Left colon (tissue), 2 donors: ENCODE results near the gene C4A. TPM values are rescaled to one million over a fixed set of nuclear protein-coding genes. Genes with fewer than 3 reads are reported as not detected.

Source experiments
- ATAC-seq: fragments of 200-7000 bp; cut with Tn5 transposase; one replicate; pipeline ENCODE4 v1.9.1; 2020; ENCODE audit warnings: mild to moderate bottlenecking, moderate library complexity
- DNase-seq, 2 donors: peaks; one replicate each; pipeline ENCODE4 v3.0.0-alpha.2; 2020
- intact Hi-C, 2 donors: fragments of 100-400 bp; cut with DNase I in 1 of 2; cut with micrococcal nuclease in 1 of 2; formaldehyde crosslinking; loops; one replicate each; pipeline versions ENCODE4 v1.11.2 to v1.14.0; 2022; cut with DNase I, micrococcal nuclease
- total RNA-seq, 2 donors: library from RNA; stranded (reverse); fragmentation: NEBNext Ultra II Directional; extraction: Animal tissue kit (Norgen Biotek cat#: 25700); gene quantifications; one replicate each; pipeline ENCODE4 v1.2.1, GENCODE V29; 2021
- donor health status: DM: no; HTN: no; CAD: no.
- donor health status: DM: yes; HTN: yes; CAD: no.

The C4A gene
- total RNA-seq, 2 donors from 2014 or later: 4.1 to 40.0 TPM

DNA sequence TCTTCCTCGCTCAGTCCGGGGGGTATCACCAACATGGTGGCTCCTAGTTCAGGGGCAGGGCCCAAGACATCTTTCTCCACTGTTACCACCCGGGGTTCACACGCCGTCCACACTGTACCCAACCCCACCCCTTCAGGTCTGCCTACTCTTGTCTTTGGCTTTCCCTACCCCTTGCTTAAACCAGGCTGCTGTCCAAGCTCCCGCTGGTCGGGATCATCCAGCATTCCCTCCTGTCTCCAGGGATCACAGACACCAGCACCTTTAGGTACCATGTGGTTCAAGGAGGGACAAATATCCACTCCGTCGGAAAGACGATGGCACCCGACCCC, 23.5 kb upstream of the C4A start:
- intact Hi-C loops: no loop called here
- ATAC-seq (peak; percentile 14), DNase-seq (no peak)

DNA sequence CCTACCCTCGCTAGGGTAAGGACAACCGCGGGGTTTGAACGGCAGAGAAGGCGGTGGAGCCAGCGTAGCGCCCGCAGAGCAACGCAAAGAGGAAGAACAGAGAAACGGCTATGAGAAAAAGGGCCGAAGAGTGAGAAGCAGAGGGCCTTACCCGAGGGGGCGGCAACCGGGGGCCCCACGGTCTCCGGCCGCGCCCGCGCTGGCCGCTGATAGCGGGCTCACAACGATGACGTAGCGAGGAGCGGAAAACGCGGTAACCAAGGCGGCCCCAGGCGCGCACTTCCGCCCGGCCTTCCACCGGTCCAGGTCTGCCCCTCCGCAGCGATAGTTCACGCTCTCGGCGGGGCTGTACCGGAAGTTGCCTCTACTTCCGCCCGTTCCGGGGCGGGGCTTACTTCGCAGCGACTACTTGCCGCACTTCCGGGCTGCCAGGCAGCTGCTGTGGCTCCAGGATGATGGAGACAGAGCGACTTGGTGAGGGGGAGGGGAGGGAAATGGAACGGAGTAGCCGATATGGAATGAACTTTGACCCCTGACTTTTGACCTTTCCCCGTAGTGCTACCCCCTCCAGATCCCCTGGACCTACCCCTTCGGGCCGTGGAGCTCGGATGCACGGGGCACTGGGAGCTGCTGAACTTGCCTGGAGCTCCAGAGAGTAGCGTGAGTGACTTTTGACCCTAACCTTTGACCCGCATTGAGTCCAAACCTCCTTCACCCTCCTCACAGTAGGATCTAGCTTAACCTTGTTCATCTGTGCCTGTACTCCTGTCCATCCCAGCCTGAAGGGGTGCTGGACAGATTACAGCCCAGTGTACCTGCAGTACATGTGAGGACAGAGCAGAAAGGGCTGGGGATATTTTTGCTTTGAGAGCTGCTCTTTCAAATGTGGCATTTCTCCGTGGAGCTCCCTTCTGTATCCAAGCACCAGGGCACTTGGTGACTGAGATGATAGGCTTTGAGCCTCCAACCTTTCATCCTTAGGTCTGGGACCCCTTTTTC, 22.8 kb upstream of the C4A start, which contains the start of the genes NELFE and SKIC2:
TSS of gene NELFE (minus strand) at position 231 of the 999 bp plus-strand sequence. CDS start 525 bp downstream, outside the sequence.
TSS of gene SKIC2 (plus strand) at position 435 of the 999 bp plus-strand sequence. CDS start at position 453, 18 bp downstream.
- ATAC-seq (peak; percentile 99), DNase-seq (peak; percentile 98 to 99)
- intact Hi-C loops: no loop called here

DNA sequence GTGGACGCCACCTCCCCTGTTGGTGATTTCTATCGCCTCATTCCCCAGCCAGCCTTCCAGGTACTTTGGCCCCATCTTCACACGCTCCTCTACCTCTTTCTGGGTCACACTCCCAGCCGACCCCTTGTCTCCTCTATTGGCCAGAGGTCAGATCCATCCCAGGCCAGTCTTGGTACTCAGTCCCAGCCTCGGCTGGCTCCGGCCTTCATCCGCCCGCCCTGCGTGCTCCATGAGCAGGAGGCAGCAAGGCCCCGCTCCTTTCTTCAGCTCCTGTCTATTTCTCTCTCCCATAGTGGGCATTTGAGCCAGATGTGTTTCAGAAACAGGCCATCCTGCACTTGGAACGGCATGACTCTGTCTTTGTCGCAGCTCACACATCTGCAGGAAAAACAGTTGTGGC, 20.2 kb upstream of the C4A start:
- intact Hi-C loops: no loop called here
- no peak for ATAC-seq
- DNase-seq: no peak

DNA sequence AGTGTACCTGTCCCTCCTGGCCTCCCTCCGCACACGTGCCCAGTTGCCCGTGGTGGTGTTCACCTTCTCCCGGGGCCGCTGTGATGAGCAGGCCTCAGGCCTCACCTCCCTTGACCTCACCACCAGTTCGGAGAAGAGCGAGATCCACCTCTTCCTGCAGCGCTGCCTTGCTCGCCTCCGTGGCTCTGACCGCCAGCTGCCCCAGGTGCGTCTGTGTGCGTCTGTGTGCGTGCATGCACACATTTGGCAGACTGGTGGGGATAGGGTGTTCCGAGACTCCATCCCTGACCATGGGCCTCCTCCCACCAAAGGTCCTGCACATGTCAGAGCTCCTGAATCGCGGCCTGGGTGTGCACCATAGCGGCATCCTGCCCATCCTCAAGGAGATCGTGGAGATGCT, 17.9 kb upstream of the C4A start:
- ATAC-seq: no peak
- no peak for DNase-seq
- intact Hi-C loops: no loop called here

DNA sequence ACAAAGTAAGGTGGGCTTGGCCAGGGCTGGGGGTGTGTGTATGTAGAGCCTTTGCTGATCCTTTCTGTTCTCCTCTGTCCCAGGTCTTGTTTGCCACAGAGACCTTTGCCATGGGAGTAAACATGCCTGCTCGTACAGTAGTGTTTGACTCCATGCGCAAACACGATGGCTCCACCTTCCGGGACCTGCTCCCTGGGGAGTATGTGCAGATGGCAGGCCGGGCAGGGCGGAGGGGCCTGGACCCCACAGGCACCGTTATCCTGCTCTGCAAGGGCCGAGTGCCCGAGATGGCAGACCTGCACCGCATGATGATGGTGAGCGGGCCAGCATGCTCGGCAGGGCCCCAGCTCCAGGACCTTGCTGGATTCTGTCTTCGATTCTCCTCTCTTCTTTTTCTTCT, 16.2 kb upstream of the C4A start:
- ATAC-seq (no peak), DNase-seq (no peak)
- intact Hi-C loops: no loop called here

DNA sequence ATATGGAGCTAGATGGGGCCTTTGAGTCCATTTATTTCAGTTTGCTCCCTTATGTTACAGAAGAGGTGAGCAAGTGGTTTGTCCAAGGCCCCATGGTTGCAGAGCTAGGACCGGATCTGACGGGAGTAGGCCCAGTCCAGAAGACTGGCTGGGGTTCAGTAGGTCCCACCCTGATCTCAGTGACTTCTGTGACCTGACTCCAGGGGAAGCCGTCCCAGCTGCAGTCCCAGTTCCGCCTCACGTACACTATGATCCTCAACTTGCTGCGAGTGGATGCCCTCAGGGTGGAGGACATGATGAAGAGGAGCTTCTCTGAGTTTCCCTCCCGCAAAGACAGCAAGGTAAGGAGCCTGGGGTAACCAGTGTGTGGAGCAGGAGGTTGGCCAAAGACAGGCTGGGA, 15.4 kb upstream of the C4A start:
- ATAC-seq (no peak), DNase-seq (no peak)
- intact Hi-C loops: no loop called here

DNA sequence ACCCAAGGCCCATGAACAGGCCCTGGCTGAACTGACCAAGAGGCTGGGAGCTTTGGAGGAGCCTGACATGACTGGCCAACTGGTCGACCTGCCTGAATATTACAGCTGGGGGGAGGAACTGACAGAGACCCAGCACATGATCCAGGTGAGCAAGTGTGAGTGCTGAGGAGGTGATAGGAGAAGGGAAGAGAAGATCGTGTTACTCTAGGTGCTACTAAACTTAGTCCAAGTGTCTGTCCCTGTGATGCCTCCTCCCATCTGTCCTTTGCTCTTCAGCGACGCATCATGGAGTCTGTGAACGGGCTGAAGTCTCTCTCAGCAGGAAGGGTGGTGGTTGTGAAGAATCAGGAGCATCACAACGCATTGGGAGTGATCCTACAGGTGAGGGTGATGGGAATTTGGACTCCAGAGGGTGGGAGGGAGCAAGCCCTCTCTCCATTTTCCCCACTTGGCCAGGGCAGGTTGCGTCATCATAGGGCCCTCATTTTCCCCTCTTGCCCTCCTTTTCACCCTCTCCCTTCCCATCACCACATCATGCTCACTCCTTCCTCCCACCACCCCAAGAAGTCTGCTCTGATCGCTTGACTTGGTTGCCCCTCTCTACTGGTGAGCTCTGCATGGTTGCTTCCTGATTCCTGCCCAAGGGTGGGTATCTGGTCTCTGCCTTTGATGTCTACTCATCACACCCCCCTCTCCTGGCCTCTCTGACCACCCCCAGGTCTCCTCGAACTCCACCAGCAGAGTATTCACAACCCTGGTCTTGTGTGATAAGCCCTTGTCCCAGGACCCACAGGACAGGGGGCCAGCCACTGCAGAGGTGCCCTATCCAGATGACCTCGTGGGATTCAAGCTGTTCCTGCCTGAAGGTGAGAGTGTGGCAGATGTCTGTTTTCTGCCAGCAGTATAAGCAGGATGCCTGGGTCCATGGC, 14.6 kb upstream of the C4A start:
- no peak for DNase-seq
- intact Hi-C loops: no loop called here
- no peak for ATAC-seq

DNA sequence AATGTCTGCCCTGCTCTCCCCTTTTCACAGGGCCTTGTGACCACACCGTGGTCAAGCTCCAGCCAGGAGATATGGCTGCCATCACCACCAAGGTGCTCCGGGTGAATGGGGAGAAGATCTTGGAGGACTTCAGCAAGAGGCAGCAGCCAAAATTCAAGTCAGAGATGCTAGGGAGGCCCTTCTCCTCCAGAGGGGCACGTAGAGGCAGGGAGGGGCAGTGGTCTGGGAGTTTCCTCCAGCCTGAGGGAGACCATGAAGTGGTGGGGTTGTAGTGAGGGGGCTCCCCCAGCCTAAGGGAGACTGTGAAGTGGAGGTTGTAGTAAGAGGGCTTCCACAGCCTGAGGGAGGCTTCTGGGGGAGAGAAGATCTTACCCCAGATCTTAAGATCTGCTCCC, 13.9 kb upstream of the C4A start:
- ATAC-seq (no peak), DNase-seq (no peak)
- intact Hi-C loops: no loop called here

DNA sequence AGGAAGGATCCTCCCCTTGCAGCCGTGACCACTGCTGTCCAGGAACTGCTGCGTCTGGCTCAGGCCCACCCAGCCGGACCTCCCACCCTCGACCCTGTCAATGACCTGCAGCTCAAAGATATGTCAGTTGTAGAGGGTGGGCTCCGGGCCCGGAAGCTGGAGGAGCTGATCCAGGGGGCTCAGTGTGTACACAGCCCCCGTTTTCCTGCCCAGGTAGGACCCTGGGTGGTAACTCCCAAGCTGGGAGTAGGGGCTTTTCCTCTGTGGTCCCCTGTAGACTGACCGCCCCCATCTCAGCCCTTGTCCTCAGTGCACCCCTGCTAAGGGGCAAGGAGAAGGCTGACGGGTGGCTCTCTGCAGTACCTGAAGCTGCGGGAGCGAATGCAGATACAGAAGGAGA, 13.5 kb upstream of the C4A start:
- ATAC-seq (no peak), DNase-seq (no peak)
- intact Hi-C loops: no loop called here

DNA sequence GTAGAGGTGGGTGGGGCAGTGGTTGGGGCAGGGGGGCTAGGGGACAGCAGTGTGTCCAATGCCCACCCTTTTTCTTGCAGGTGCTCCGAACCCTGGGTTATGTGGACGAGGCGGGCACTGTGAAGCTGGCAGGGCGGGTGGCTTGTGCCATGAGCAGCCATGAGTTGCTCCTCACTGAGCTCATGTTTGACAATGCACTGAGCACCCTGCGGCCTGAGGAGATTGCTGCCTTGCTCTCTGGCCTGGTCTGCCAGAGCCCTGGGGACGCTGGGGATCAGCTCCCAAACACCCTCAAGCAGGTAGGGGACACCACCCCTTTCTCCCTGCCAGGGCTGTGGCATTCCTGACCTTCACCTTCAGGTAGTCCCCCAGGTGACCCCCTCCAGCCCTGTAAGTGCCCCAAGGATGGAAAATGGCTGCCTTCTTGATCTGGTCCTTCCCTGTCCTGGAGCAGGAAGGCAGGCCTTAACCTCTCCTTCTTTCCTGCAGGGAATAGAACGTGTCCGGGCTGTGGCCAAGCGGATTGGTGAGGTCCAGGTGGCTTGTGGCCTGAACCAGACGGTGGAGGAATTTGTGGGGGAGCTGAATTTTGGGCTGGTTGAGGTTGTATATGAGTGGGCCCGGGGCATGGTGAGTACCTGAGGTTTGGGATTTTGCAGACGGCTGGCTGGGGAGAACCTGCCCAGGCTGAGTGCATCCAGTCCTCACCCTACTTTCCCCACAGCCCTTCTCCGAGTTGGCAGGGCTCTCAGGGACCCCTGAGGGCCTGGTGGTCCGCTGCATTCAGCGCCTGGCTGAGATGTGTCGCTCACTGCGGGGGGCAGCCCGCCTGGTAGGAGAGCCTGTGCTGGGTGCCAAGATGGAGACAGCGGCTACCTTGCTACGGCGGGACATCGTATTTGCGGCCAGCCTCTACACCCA, 12.8 kb upstream of the C4A start:
- intact Hi-C loops: no loop called here
- no peak for ATAC-seq
- DNase-seq: peak in 1 of 2 donors; percentile 20

DNA sequence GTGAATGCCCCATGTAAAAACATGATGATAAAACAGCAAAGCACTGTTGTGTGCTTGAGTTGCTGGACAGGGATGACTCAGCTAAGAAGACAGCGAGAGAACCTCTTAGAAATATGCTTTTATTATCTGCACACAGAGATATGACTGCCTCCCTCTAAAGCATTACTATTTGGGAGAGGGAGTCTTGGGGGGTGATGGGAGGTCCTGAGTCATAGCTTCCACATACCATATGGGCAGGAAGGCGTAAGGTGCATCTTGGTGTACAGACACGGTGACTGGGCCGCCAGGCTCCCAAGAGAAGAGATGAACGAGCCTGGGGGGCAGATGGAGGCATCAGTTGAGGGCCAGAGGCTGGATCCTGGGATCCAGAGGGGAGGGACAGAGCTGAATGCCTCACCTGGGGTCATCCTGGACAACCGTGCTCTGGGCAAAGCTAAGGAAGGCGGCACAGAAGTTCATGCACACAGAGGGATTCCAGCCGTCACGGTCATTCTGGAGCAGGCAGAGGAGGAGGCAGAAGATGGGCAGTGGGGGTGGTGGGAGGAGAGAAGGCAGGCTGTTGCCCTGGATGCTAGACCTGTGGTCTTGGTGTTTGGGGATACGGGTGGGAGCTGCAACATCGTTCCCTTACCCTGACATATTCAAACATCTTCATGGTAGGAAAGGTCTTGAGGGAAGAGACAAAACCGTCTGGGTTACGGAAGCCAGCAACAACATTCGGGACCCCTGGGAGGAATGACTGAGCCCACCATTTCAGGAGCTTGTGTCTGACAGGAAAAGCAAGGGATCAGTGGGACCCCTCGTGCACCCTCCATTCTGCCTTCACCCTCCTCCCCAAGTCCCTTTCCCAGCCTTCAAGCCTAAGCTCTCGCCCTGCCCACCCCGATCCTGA, 11.9 kb upstream of the C4A start:
- no peak for ATAC-seq
- intact Hi-C loops: no loop called here
- DNase-seq: peak in 1 of 2 donors; percentile 12

DNA sequence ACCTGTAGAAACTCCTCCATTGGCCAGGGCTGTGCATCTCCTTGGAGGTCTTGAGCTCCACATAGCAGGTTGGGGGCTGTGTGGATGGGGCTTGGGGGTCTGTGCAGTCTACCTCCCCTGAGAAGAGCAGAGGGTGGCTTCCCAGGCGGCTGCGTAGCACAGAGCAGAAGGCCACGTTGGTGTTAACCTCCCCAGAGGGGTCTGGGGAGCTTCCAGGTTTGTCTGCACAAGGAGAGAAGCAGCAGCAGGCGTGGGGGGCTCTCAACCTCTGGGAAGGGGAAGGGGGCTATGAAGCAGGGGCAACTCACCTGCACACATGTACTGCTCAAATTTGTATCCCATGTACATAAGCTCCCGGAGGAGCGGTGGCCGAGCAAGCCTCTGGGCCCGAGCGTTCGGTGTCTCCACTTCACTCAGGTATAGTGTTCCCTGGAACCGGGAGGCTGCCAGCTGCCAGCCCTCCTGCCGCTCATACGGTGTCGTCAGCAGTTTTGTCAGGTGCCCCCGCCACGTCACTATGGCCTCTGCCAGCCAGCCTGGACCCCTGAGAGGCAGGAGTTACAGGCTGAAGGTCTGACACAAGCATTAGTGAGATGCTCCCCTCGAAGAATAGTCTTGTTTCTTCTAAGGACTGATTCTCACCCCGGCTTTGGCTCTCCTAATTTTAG, 11.1 kb upstream of the C4A start:
- intact Hi-C loops: no loop called here
- DNase-seq (peak in 1 of 2 donors; percentile 25), ATAC-seq (no peak)

DNA sequence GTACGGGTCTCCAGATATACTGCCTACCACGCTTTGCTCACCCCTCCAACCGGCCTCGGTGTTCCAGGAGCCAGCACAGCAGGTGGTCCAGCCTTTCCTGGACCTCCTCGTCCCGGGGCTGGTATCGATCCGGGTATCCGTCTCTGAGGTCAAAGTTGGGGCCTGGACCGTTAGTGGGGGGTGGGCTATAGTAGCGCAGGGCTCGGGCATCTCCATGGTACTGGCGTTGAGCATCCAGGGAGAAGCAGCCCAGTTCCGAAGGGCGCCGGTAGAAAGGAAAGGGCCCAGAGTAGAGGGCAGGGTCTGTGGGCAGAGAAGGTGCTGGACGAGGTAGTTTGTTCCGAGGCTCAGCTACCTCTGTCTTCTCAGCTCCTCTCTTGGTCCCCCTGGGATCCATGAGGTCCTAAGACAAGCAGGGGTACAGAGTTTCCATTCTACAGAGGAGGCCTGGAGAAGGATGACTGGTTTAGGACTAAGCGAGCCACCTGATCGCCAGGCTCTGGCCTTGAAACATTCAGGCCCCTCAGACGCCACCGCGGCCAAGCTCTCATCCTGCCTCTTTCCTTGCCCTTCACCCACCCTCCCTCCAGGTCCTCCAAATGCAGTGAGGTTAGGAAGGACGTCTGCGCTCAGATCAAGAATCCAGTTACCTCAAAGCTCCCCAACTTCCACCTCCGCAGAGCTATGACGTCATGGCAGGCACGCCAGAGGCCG, 10.4 kb upstream of the C4A start:
- intact Hi-C loops: no loop called here
- DNase-seq: peak; percentile 25 to 26
- ATAC-seq: no peak

DNA sequence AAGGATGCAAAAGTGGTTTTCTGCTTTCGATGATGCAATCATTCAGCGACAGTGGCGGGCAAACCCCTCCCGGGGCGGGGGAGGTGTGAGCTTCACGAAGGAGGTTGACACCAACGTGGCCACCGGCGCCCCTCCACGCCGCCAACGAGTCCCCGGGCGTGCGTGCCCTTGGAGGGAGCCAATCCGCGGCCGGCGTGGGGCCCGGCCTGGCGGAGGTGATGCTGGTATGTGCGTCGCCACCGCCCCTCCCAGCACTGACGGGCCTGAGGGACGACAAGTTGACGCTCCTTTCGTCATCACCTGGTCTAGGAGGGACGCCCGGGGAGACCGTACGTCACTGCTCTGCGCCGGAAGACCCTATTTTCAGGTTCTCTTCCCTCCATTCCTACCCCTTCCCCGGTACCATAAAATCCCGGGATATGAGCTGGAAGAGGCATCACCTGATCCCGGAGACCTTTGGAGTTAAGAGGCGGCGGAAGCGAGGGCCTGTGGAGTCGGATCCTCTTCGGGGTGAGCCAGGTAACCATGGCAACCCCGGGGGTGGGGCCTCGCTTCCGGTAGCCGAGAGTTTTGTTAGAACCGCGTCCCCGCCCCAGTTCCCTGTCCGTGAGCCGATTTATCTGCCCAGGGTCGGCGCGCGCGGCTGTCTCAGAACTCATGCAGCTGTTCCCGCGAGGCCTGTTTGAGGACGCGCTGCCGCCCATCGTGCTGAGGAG, 9.7 kb upstream of the C4A start, which contains the start of gene DXO:
TSS of gene DXO (minus strand) at position 146 of the 716 bp plus-strand sequence. CDS start 463 bp downstream, outside the sequence.
- peak; percentile 93 for ATAC-seq
- peak; percentile 97 to 98 for DNase-seq
- intact Hi-C loops: no loop called here

DNA sequence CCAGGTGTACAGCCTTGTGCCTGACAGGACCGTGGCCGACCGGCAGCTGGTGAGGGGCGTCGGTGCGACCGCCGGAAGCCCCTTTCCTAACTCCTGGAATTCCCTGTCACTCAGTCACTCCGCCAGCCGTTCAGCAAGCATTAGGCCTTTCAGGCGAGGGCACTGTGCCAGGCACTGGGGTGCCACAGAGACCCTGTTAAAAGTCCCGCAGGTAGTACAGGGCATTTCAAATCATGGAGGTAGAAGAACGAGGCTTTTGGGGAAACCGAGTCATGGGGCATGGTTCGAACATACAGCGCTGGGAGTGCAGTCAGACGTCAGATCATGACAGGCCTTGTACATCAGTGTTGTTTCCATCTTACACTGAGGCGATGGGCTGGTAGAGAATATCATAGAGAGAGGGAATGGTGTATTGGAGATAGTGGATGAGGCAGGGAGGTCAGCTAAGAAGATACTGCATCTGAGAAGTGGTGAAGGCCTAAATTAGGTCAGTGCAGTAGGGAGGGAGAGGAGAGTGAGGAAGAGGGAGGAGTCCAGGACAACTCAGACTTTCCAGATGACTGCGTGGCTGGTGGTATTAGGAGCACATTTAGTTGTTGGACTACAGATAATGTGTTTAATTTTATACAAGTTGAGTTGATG, 9.0 kb upstream of the C4A start:
- intact Hi-C loops: no loop called here
- DNase-seq: peak in 1 of 2 donors; percentile 18

More for the DNA sequence above, 9.0 kb upstream of the C4A start:
- ATAC-seq: no peak
